Endodermal cell (in vitro differentiated cells): Measurements from ENCODE around the gene ALOX15B. TPM values are rescaled to one million over a fixed set of nuclear protein-coding genes. Genes with fewer than 3 reads are reported as not detected.

Source experiments
- DNase-seq: peaks from one replicate; pipeline ENCODE4 v3.0.0-alpha.2; 2017
- H3K27ac ChIP-seq: 2 replicates; pipeline ENCODE4 v1.5.1; 2013; ENCODE audit warnings: mild to moderate bottlenecking, low read depth, low read length, moderate library complexity
- H3K27me3 ChIP-seq: 2 replicates; pipeline ENCODE4 v1.6.1; 2013; ENCODE audit warnings: mild to moderate bottlenecking, low read length, moderate library complexity; ENCODE audit not compliant: insufficient read depth, control insufficient read depth, poor library complexity, severe bottlenecking
- H3K36me3 ChIP-seq: 2 replicates; pipeline ENCODE4 v1.7.0; 2013; ENCODE audit warnings: mild to moderate bottlenecking, low read length, moderate library complexity; ENCODE audit not compliant: control insufficient read depth, insufficient read depth
- H3K4me1 ChIP-seq: one replicate; pipeline ENCODE4 v1.7.0; 2013; ENCODE audit warnings: low read length; ENCODE audit not compliant: control insufficient read depth, insufficient read depth
- H3K4me3 ChIP-seq: 2 replicates; pipeline ENCODE4 v1.5.1; 2013; ENCODE audit warnings: mild to moderate bottlenecking, low read length, moderate library complexity
- H3K9ac ChIP-seq: 2 replicates; pipeline ENCODE4 v1.6.1; 2013; ENCODE audit warnings: mild to moderate bottlenecking, low read length, moderate library complexity; ENCODE audit not compliant: poor library complexity, severe bottlenecking; ENCODE audit errors: extremely low read depth
- H3K9me3 ChIP-seq: 2 replicates; pipeline ENCODE4 v1.6.1; 2013; ENCODE audit warnings: mild to moderate bottlenecking, low read length, moderate library complexity; ENCODE audit not compliant: control insufficient read depth
- H3K27ac Mint-ChIP-seq: 2 replicates; pipeline ENCODE4 v1.8.0; 2020; ENCODE audit warnings: mixed read lengths
- H3K27me3 Mint-ChIP-seq: 2 replicates; pipeline ENCODE4 v1.8.0; 2021; ENCODE audit warnings: mild to moderate bottlenecking, mixed read lengths; ENCODE audit not compliant: insufficient read depth
- H3K36me3 Mint-ChIP-seq: 2 replicates; pipeline ENCODE4 v1.8.0; 2020; ENCODE audit warnings: low read depth, mixed read lengths
- H3K4me1 Mint-ChIP-seq: 2 replicates; pipeline ENCODE4 v1.8.0; 2020; ENCODE audit warnings: mixed read lengths
- H3K4me3 Mint-ChIP-seq: 2 replicates; pipeline ENCODE4 v1.8.0; 2020; ENCODE audit warnings: mild to moderate bottlenecking, moderate library complexity, mixed read lengths
- H3K9me3 Mint-ChIP-seq: 2 replicates; pipeline ENCODE4 v1.8.0; 2020; ENCODE audit warnings: mild to moderate bottlenecking, mixed read lengths
- CTCF ChIP-seq: fragments of 200-600 bp; sonication (generic); conservative IDR thresholded peaks from 2 replicates; pipeline ENCODE4 v1.5.0; 2021; ENCODE audit warnings: antibody characterized with exemption, mild to moderate bottlenecking
- WGBS, 2 experiments: methylation state at CpG; one replicate each; pipeline versions ENCODE4 v1.1.5 to v1.1.7; 2013; ENCODE audit warnings: missing lambda C conversion rate in 2 of 2, mixed read lengths in 1 of 2; ENCODE audit not compliant: insufficient coverage in 1 of 2, insufficient read length in 1 of 2; 5-methylcytosine and 5-hydroxymethylcytosine counted together
- total RNA-seq, 2 donors: library from RNA; stranded (reverse); fragmentation: NEBNext Ultra II Directional in 1 of 2; extraction: Animal tissue kit (Norgen Biotek cat#: 25700) in 1 of 2; gene quantifications; 2 replicates in 1 of 2; 3 replicates in 1 of 2; pipeline ENCODE4 v1.2.1, GENCODE V29; 2021

Gene ALOX15B
- total RNA-seq, 2 donors from 2014 or later = not detected

GRCh38 chr17:8019166-8019565 lies 19.7 kb upstream of the ALOX15B start:
- Histone ChIP-seq H3K36me3 (no peaks in the 10 kb centered on the region), H3K9me3 (no peaks in the 10 kb centered on the region), H3K27ac (no peak overlapping the region), H3K4me3 (no peak overlapping the region), H3K9ac (no peak overlapping the region), H3K27me3 (peaks cover 17% of the 10 kb centered on the region), H3K4me1 (peaks cover 5% of the 10 kb centered on the region)
- H3K27me3 Mint-ChIP-seq = peaks cover 26% of the 10 kb centered on the region
- WGBS, 2 experiments = 67% methylated on average over 5 of the region's 5 CpGs; no CpG with 5 or more reads in 1 of the 2 experiments
- no peaks in the 10 kb centered on the region for H3K9me3 Mint-ChIP-seq
- peak; percentile 77 for DNase-seq
- H3K4me1 Mint-ChIP-seq = peaks cover 14% of the 10 kb centered on the region
- no peak overlapping the region for H3K27ac Mint-ChIP-seq
- TF ChIP-seq CTCF = no peak
- H3K36me3 Mint-ChIP-seq = no peaks in the 10 kb centered on the region
- no peak overlapping the region for H3K4me3 Mint-ChIP-seq

GRCh38 chr17:8019665-8020650 lies 18.9 kb upstream of the ALOX15B start:
- H3K27me3 Mint-ChIP-seq = peaks cover 20% of the 10 kb centered on the region
- peaks cover 14% of the 10 kb centered on the region for H3K4me1 Mint-ChIP-seq
- H3K36me3 ChIP-seq = no peaks in the 10 kb centered on the region
- peaks cover 5% of the 10 kb centered on the region for H3K4me1 ChIP-seq
- H3K9me3 ChIP-seq = no peaks in the 10 kb centered on the region
- no peak for DNase-seq
- no peak for TF ChIP-seq CTCF
- 94 to 96% methylated on average over 7 to 16 of the region's 16 CpGs for WGBS, 2 experiments
- peaks cover 9% of the 10 kb centered on the region for H3K27me3 ChIP-seq
- no peak overlapping the region for H3K4me3 ChIP-seq
- no peak overlapping the region for H3K9ac ChIP-seq
- no peak overlapping the region for H3K4me3 Mint-ChIP-seq
- H3K36me3 Mint-ChIP-seq = no peaks in the 10 kb centered on the region
- H3K9me3 Mint-ChIP-seq = no peaks in the 10 kb centered on the region
- H3K27ac ChIP-seq = no peak overlapping the region
- H3K27ac Mint-ChIP-seq = no peak overlapping the region

- no peak for TF ChIP-seq CTCF
- H3K4me3 ChIP-seq = no peak overlapping the region
- no peaks in the 10 kb centered on the region for H3K9me3 ChIP-seq
- no peak overlapping the region for H3K9ac ChIP-seq
- H3K36me3 ChIP-seq = no peaks in the 10 kb centered on the region
- Mint-ChIP-seq H3K4me3 (no peak overlapping the region), H3K27ac (no peak overlapping the region), H3K4me1 (peaks cover 14% of the 10 kb centered on the region), H3K27me3 (peaks cover 10% of the 10 kb centered on the region), H3K36me3 (no peaks in the 10 kb centered on the region), H3K9me3 (no peaks in the 10 kb centered on the region)
- no peak for DNase-seq
- H3K27me3 ChIP-seq = peaks cover 6% of the 10 kb centered on the region
- WGBS, 2 experiments = 94 to 95% methylated on average over 8 to 9 of the region's 9 CpGs
- no peak overlapping the region for H3K27ac ChIP-seq
- H3K4me1 ChIP-seq = peaks cover 5% of the 10 kb centered on the region
Measured at GRCh38 chr17:8020776-8021564, 17.9 kb upstream of the ALOX15B start.
